PFSK-1 (cell line): ENCODE measurements around the gene BRWD1. TPM values are rescaled to one million over a fixed set of nuclear protein-coding genes. Genes with fewer than 3 reads are reported as not detected.

Experiments
- FOXP2 ChIP-seq: optimal IDR thresholded peaks from 2 replicates; pipeline ENCODE3; 2011; ENCODE audit warnings: borderline replicate concordance, control low read depth, inconsistent platforms; ENCODE audit not compliant: insufficient read depth; ENCODE audit errors: extremely low read length, extremely low read depth
- POLR2AphosphoS5 ChIP-seq: IDR thresholded peaks from 2 replicates; pipeline ENCODE4 v1.6.1; 2012; ENCODE audit warnings: low read depth, mild to moderate bottlenecking, control low read depth, low read length, moderate library complexity
- REST ChIP-seq, 2 experiments: IDR thresholded peaks; 2 replicates each; pipeline versions ENCODE4 v1.6.1 to v1.8.0; 2011 to 2012; ENCODE audit warnings: low read depth in 2 of 2, low read length in 2 of 2, control low read depth in 1 of 2, inconsistent platforms in 1 of 2, mild to moderate bottlenecking in 1 of 2, moderate library complexity in 1 of 2; ENCODE audit not compliant: insufficient read depth in 1 of 2
- SIN3A ChIP-seq: IDR thresholded peaks from 2 replicates; pipeline ENCODE4 v1.6.1; 2012; ENCODE audit warnings: mild to moderate bottlenecking, low read length, moderate library complexity, borderline replicate concordance; ENCODE audit not compliant: insufficient read depth
- TAF1 ChIP-seq: IDR thresholded peaks from 2 replicates; pipeline ENCODE4 v1.6.1; 2012; ENCODE audit warnings: low read length, control low read depth, borderline replicate concordance; ENCODE audit not compliant: insufficient read depth
- polyA plus RNA-seq: library from polyadenylated mRNA; unstranded; fragments of >200 nt; gene quantifications from one replicate; pipeline ENCODE4 v1.2.1, GENCODE V29; 2012; ENCODE audit warnings: low read depth, missing spikeins; ENCODE audit not compliant: insufficient read length

Gene BRWD1
- 11.3 TPM for polyA plus RNA-seq

- TF ChIP-seq FOXP2 (peak; percentile 23), TAF1 (peak; percentile 81), SIN3A (no peak), POLR2AphosphoS5 (no peak; the same call in 1 of the 2 replicates), REST (IDR thresholded peaks at IDR 0.05; ENCODE audit: insufficient read depth in 1 of 2, low read depth in 2 of 2, low read length in 2 of 2) (0 out of 4 replicates have a peak, but pooled peaks of 1 of the 2 experiments have one; percentile 6)
Observed at GRCh38 chr21:39313571-39314142, at the start of gene BRWD1. BRWD1 (minus strand) TSS chr21:39313632; CDS start chr21:39313491, 141 bp downstream.

GRCh38 chr21:39362733-39363132 lies 49.3 kb upstream of the BRWD1 start:
- TF ChIP-seq FOXP2 (no peak), TAF1 (no peak), SIN3A (no peak), POLR2AphosphoS5 (no peak), REST (IDR thresholded peaks at IDR 0.05; ENCODE audit: insufficient read depth in 1 of 2, low read depth in 2 of 2, low read length in 2 of 2) (no peak)

DNA sequence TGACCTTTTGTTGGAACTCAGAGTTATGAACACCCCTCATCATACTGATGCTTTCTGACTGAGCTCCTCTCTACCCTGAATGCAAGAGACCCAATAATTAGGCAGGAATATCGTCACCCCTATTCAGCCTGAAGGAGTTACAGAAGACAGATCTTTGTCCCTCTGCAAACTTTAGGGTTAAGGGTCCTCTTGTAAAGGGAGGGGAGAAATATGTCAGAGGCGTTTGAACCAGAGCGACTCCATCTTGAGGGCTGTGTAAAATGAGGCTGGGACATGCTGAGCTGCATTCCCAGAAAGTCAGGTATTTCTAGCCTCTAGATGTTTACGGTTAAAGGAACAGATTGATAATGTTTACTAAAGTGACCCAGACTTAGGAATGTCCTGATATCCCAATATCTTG lies 46.0 kb upstream of the BRWD1 start:
- TF ChIP-seq SIN3A (no peak), REST (IDR thresholded peaks at IDR 0.05; ENCODE audit: insufficient read depth in 1 of 2, low read depth in 2 of 2, low read length in 2 of 2) (no peak), TAF1 (no peak), FOXP2 (no peak), POLR2AphosphoS5 (no peak)

- TF ChIP-seq POLR2AphosphoS5 (no peak), TAF1 (no peak), SIN3A (no peak), FOXP2 (no peak), REST (IDR thresholded peaks at IDR 0.05; ENCODE audit: insufficient read depth in 1 of 2, low read depth in 2 of 2, low read length in 2 of 2) (no peak)
Observed at GRCh38 chr21:39353295-39353694, 39.9 kb upstream of the BRWD1 start.
